ENCODE data around the gene TRABD2B.

DNA sequence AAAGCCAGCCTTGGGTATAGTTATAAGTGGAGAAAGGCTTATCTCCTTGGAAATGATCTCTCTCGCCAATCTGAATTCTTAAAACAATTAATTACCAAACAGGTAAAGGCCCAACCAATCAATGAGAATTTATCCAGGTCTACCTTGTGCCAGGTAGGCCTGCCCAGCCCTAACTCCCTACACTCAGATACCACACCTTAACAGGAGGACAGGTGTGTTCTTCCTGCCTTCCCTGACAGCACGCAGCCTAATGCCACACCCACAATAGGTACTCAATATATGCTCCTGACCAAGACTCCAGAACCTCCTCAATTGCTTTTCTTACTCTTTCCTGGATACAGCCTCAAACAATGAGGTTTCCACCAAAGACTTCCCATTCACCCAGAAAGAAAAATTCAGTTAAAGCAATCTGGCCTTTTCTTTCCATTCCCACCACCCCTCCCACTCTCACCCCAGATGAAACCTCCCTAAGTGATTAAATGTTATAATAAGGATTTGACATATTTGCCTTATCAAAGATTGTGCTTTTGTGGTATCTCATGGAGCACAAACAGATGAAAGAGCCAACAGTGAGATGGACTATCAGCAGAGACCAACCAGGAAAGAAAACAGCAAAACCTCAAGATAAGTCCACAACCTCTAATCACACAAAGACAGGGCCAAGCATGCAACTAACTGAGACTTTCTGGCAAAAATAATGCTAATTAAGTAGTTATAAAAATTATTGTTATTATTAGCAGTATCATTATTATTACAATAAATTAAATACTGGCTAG, 25.6 kb downstream of the TRABD2B start:
- TF ChIP-seq POLR2A (IDR thresholded peaks at IDR 0.05) = no peak
- TF ChIP-seq, protein P1, sequence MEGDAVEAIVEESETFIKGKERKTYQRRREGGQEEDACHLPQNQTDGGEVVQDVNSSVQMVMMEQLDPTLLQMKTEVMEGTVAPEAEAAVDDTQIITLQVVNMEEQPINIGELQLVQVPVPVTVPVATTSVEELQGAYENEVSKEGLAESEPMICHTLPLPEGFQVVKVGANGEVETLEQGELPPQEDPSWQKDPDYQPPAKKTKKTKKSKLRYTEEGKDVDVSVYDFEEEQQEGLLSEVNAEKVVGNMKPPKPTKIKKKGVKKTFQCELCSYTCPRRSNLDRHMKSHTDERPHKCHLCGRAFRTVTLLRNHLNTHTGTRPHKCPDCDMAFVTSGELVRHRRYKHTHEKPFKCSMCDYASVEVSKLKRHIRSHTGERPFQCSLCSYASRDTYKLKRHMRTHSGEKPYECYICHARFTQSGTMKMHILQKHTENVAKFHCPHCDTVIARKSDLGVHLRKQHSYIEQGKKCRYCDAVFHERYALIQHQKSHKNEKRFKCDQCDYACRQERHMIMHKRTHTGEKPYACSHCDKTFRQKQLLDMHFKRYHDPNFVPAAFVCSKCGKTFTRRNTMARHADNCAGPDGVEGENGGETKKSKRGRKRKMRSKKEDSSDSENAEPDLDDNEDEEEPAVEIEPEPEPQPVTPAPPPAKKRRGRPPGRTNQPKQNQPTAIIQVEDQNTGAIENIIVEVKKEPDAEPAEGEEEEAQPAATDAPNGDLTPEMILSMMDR (IDR thresholded peaks at IDR 0.05) = no peak
